Neural progenitor cell (in vitro differentiated cells): ENCODE data around the gene SPRED3. TPM values are rescaled to one million over a fixed set of nuclear protein-coding genes. Genes with fewer than 3 reads are reported as not detected.

Source experiments
- DNase-seq: peaks from one replicate; pipeline ENCODE4 v3.0.0-alpha.2; 2016; ENCODE audit warnings: low spot score
- H2AFZ ChIP-seq: fragments of 200-600 bp; sonication (generic); replicated peaks from 2 replicates; pipeline ENCODE4 v1.6.1; 2016; ENCODE audit warnings: antibody characterized with exemption
- H3F3A ChIP-seq: fragments of 200-600 bp; sonication (generic); 2 replicates; pipeline ENCODE4 v1.6.1; 2016; ENCODE audit warnings: antibody characterized with exemption, low read depth
- H3K27ac ChIP-seq: fragments of 200-600 bp; sonication (generic); 2 replicates; pipeline ENCODE4 v1.5.1; 2016; ENCODE audit warnings: mild to moderate bottlenecking
- H3K27me3 ChIP-seq: fragments of 200-600 bp; sonication (generic); 2 replicates; pipeline ENCODE4 v1.6.1; 2016; ENCODE audit warnings: mild to moderate bottlenecking, moderate library complexity
- H3K36me3 ChIP-seq: fragments of 200-600 bp; sonication (generic); 2 replicates; pipeline ENCODE4 v1.5.1; 2016
- H3K4me1 ChIP-seq: fragments of 200-600 bp; sonication (generic); 2 replicates; pipeline ENCODE4 v1.6.1; 2016; ENCODE audit warnings: mixed run types
- H3K4me2 ChIP-seq: fragments of 200-600 bp; sonication (generic); 2 replicates; pipeline ENCODE4 v1.6.1; 2016
- H3K4me3 ChIP-seq: fragments of 200-600 bp; sonication (generic); 2 replicates; pipeline ENCODE4 v1.5.1; 2016
- H3K79me2 ChIP-seq: fragments of 200-600 bp; sonication (generic); 2 replicates; pipeline ENCODE4 v1.6.1; 2016; ENCODE audit warnings: low read depth
- H3K9ac ChIP-seq: fragments of 200-600 bp; sonication (generic); 2 replicates; pipeline ENCODE4 v1.6.1; 2016
- H3K9me3 ChIP-seq: fragments of 200-600 bp; sonication (generic); 2 replicates; pipeline ENCODE4 v1.5.1; 2016; ENCODE audit warnings: low read depth
- H4K20me1 ChIP-seq: fragments of 200-600 bp; sonication (generic); 2 replicates; pipeline ENCODE4 v1.6.1; 2016; ENCODE audit warnings: low read depth
- H3K27ac Mint-ChIP-seq: 3 replicates; pipeline ENCODE4 v1.8.0; 2021; ENCODE audit warnings: mixed read lengths
- H3K27me3 Mint-ChIP-seq: 2 replicates; pipeline ENCODE4 v1.8.0; 2022; ENCODE audit warnings: low read depth, mild to moderate bottlenecking, inconsistent platforms, moderate library complexity, mixed read lengths; ENCODE audit not compliant: insufficient read depth
- H3K36me3 Mint-ChIP-seq: 3 replicates; pipeline ENCODE4 v1.8.0; 2021; ENCODE audit warnings: mixed read lengths
- H3K4me1 Mint-ChIP-seq: 3 replicates; pipeline ENCODE4 v1.8.0; 2021; ENCODE audit warnings: mixed read lengths
- H3K4me3 Mint-ChIP-seq: 3 replicates; pipeline ENCODE4 v1.8.0; 2021; ENCODE audit warnings: mild to moderate bottlenecking, moderate library complexity, mixed read lengths
- H3K9me3 Mint-ChIP-seq: 3 replicates; pipeline ENCODE4 v1.8.0; 2020; ENCODE audit warnings: mixed read lengths
- CTCF ChIP-seq: fragments of 200-600 bp; sonication (generic); IDR thresholded peaks from 2 replicates; pipeline ENCODE4 v1.5.1; 2017; ENCODE audit warnings: antibody characterized with exemption, mild to moderate bottlenecking
- EZH2 ChIP-seq: fragments of 200-600 bp; sonication (generic); IDR thresholded peaks from 2 replicates; pipeline ENCODE4 v1.6.1; 2017; ENCODE audit warnings: antibody characterized with exemption, mild to moderate bottlenecking, moderate library complexity
- EZH2phosphoT487 ChIP-seq: fragments of 200-600 bp; sonication (generic); IDR thresholded peaks from 2 replicates; pipeline ENCODE4 v1.6.1; 2017; ENCODE audit warnings: antibody characterized with exemption
- total RNA-seq: library from RNA; depleted of rRNA; stranded (reverse); fragments of >200 nt; gene quantifications from 2 replicates; pipeline ENCODE4 v1.2.3, GENCODE V29; 2015; ENCODE audit warnings: low replicate concordance

The SPRED3 gene
- total RNA-seq, 1 donor from 2014 or later, result 0.99 TPM

GRCh38 chr19:38412491-38412890, 24.0 kb downstream of the SPRED3 start:
- no peaks in the 10 kb centered on the region for H3K36me3 Mint-ChIP-seq
- no peaks in the 10 kb centered on the region for H3K36me3 ChIP-seq
- H3K4me1 ChIP-seq, result no peaks in the 10 kb centered on the region
- no peaks in the 10 kb centered on the region for H4K20me1 ChIP-seq
- H3K27me3 Mint-ChIP-seq, result peaks cover 16% of the 10 kb centered on the region
- H3F3A ChIP-seq, result no peaks in the 10 kb centered on the region
- H3K9me3 Mint-ChIP-seq, result no peaks in the 10 kb centered on the region
- DNase-seq, result no peak
- no peaks in the 10 kb centered on the region for H3K9me3 ChIP-seq
- H3K4me3 Mint-ChIP-seq, result no peak overlapping the region
- H3K4me2 ChIP-seq, result no peak overlapping the region
- H3K27ac Mint-ChIP-seq, result no peak overlapping the region
- no peaks in the 10 kb centered on the region for H3K27me3 ChIP-seq
- no peak overlapping the region for H2AFZ ChIP-seq
- peaks cover 5% of the 10 kb centered on the region for H3K4me1 Mint-ChIP-seq
- H3K27ac ChIP-seq, result no peak overlapping the region
- H3K4me3 ChIP-seq, result no peak overlapping the region
- TF ChIP-seq CTCF (no peak), EZH2 (no peak), EZH2phosphoT487 (no peak)
- no peak overlapping the region for H3K9ac ChIP-seq
- no peaks in the 10 kb centered on the region for H3K79me2 ChIP-seq

GRCh38 chr19:38412961-38413360, 24.5 kb downstream of the SPRED3 start:
- H3K4me3 ChIP-seq, result no peak overlapping the region

DNA sequence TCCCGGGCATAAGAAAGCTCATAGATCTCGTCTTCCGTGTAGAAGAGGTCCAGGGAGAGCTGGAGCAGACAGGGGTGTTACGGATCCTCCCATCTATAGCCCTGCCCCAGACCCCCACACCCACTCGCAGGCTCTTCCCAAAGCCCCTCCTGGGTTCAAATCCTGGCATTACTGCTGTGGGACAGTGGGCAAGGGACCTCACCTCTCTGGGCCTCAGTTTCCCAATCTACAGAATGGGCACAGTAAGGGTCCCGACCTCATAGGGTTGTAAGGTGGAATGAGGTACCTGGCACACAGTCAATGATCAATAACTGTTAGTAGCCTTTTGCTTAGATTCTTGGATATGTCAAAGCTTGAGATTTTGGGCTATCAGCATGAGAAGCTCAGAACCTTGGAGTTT, 24.9 kb downstream of the SPRED3 start:
- Histone ChIP-seq H3K4me3 (no peak overlapping the region), H3F3A (no peaks in the 10 kb centered on the region), H3K27ac (no peak overlapping the region), H3K9me3 (no peaks in the 10 kb centered on the region), H3K79me2 (no peaks in the 10 kb centered on the region), H3K4me2 (no peak overlapping the region), H3K4me1 (no peaks in the 10 kb centered on the region), H2AFZ (no peak overlapping the region), H3K9ac (no peak overlapping the region), H3K27me3 (peaks cover 7% of the 10 kb centered on the region), H3K36me3 (no peaks in the 10 kb centered on the region), H4K20me1 (no peaks in the 10 kb centered on the region)
- peaks cover 11% of the 10 kb centered on the region for H3K4me1 Mint-ChIP-seq
- TF ChIP-seq CTCF, result no peak
- no peak for TF ChIP-seq EZH2
- no peak for TF ChIP-seq EZH2phosphoT487
- no peaks in the 10 kb centered on the region for H3K9me3 Mint-ChIP-seq
- H3K36me3 Mint-ChIP-seq, result no peaks in the 10 kb centered on the region
- no peak overlapping the region for H3K27ac Mint-ChIP-seq
- no peak for DNase-seq
- H3K27me3 Mint-ChIP-seq, result peaks cover 20% of the 10 kb centered on the region
- H3K4me3 Mint-ChIP-seq, result no peak overlapping the region

More at GRCh38 chr19:38412961-38413360, 24.5 kb downstream of the SPRED3 start:
- Histone ChIP-seq H4K20me1 (no peaks in the 10 kb centered on the region), H3K27ac (no peak overlapping the region), H3K4me1 (no peaks in the 10 kb centered on the region), H3K9ac (no peak overlapping the region), H3K27me3 (peaks cover 2% of the 10 kb centered on the region), H3F3A (no peaks in the 10 kb centered on the region), H2AFZ (no peak overlapping the region), H3K9me3 (no peaks in the 10 kb centered on the region), H3K36me3 (no peaks in the 10 kb centered on the region), H3K79me2 (no peaks in the 10 kb centered on the region), H3K4me2 (no peak overlapping the region)
- no peak for DNase-seq
- TF ChIP-seq EZH2 (no peak), CTCF (no peak), EZH2phosphoT487 (no peak)
- peaks cover 20% of the 10 kb centered on the region for H3K27me3 Mint-ChIP-seq
- H3K9me3 Mint-ChIP-seq, result no peaks in the 10 kb centered on the region
- H3K27ac Mint-ChIP-seq, result no peak overlapping the region
- no peak overlapping the region for H3K4me3 Mint-ChIP-seq
- H3K4me1 Mint-ChIP-seq, result peaks cover 9% of the 10 kb centered on the region
- H3K36me3 Mint-ChIP-seq, result no peaks in the 10 kb centered on the region
